Erythroblast (primary cell): ENCODE measurements around the gene HOXC5.

Source experiments
- GATA1 ChIP-seq: IDR thresholded peaks from 2 replicates; pipeline ENCODE4 v1.6.1; 2011; ENCODE audit warnings: low read depth, mild to moderate bottlenecking, control low read depth, low read length, moderate library complexity
- POLR2A ChIP-seq: IDR thresholded peaks from 2 replicates; pipeline ENCODE4 v1.6.1; 2011; ENCODE audit warnings: mild to moderate bottlenecking, low read length

DNA sequence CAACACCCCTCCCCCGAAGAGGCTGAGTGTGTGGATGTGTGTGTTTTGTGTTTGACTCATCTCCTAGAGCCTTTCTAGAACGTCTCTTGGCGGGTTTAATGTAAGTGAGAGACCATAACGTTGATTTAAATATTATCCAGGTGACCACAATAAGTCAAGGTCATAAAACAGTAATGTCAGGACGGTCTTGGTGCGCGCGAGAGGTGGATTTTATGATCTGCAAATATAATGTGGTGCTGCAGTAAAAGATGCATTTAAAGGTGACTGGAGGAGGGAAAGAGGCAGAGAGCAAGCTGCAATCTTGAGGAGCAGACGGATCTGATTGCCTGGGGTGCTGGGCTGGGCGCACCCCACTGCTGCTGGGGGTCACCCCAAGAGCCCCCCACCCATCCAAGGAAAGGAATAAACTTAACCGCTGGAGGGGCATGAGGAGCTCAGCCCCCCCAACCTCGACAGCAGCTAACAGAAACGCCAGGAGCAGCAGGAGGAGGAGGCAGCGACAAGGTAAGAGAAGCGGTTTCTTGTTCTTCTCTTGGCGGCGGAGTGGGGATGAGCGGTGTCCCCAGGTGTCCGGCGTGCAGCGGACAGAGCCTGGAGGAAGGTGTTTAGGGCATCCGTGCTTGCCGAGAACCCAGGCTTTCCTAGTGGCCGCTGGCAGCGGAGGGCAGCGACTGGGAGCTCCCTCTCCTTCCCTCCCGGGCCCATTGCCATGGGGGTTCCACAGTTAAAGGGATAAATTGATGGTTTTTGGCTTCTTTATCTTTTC lies 42.4 kb upstream of the HOXC5 start:
- TF ChIP-seq POLR2A (no peak), GATA1 (no peak)
